ENCODE measurements around the gene NBPF6. TPM values are rescaled to one million over a fixed set of nuclear protein-coding genes. Genes with fewer than 3 reads are reported as not detected.

NBPF6 gene
- total RNA-seq, 1 experiment from 2014 or later: not detected

DNA sequence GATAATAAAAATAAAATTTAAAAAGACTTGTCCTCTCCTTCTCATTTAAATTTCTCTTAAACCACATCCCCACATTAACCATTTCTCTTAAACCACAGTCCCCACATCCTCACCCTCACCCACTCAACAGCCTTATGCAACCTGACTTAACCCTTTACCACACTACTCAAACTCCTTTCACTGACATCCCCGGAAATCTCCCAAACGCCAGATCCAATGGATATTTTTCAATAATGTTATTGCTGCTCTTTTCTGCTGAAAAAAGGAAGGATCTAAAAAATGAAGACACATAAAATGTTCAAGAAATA is 55.6 kb downstream of the NBPF6 start:
- TF ChIP-seq, protein P1, sequence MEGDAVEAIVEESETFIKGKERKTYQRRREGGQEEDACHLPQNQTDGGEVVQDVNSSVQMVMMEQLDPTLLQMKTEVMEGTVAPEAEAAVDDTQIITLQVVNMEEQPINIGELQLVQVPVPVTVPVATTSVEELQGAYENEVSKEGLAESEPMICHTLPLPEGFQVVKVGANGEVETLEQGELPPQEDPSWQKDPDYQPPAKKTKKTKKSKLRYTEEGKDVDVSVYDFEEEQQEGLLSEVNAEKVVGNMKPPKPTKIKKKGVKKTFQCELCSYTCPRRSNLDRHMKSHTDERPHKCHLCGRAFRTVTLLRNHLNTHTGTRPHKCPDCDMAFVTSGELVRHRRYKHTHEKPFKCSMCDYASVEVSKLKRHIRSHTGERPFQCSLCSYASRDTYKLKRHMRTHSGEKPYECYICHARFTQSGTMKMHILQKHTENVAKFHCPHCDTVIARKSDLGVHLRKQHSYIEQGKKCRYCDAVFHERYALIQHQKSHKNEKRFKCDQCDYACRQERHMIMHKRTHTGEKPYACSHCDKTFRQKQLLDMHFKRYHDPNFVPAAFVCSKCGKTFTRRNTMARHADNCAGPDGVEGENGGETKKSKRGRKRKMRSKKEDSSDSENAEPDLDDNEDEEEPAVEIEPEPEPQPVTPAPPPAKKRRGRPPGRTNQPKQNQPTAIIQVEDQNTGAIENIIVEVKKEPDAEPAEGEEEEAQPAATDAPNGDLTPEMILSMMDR (IDR thresholded peaks at IDR 0.05; ENCODE audit: unreplicated experiment): no peak
- CTCF ChIA-PET: interaction anchor here (0.8 to 1.2 kb wide), 3 partner anchors 23 to 139 kb away, joined by 3 to 4 read pairs (median 4); partner anchors contain the start of gene EEIG2

DNA sequence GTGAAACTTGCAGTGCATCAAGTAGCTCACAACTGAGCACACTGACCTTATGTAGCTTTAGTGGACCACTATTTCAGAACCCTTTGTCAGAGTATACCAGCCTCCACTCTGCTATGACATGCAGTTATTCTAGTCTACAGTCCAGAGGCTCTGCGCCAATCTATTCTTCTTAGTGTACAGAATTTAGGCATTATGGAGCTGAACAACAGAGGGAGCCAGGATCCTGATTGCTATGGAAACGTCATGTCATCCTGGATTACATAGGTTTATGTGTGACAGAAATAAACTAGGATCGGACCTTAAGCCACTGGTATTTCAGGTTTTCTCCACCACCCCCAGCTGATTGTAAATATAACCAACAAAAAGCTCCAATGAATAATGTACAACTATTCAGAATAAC is 61.6 kb downstream of the NBPF6 start:
- DNase-seq (ENCODE audit: unreplicated experiment): no peak
- peaks cover 9% of the 10 kb centered on the region for H3K27me3 Mint-ChIP-seq (ENCODE audit: insufficient read depth, unreplicated experiment)
- CTCF ChIA-PET: interaction anchor here (0.5 to 5.7 kb wide), 18 partner anchors 8 to 452 kb away, joined by 3 to 122 read pairs (median 4); partner anchors contain the start of genes CLCC1 and EEIG2
- H3K27ac Mint-ChIP-seq (ENCODE audit: low read depth, unreplicated experiment): no peak overlapping the region
- intact Hi-C loops (cut with micrococcal nuclease): loop anchor here (1.0 to 2.0 kb wide), 6 partner anchors 51 to 601 kb away; partner anchors contain the start of gene STXBP3
- no TSS peak for BruUV-seq (replicated peaks)
- TF ChIP-seq, protein P1 (IDR thresholded peaks at IDR 0.05; ENCODE audit: unreplicated experiment): no peak
- H3K36me3 Mint-ChIP-seq (ENCODE audit: insufficient read depth, unreplicated experiment): no peaks in the 10 kb centered on the region
- POLR2A ChIA-PET: interaction anchor here (1.0 to 1.9 kb wide), 5 partner anchors 9 to 132 kb away, joined by 3 to 6 read pairs (median 3); no protein-coding TSS in a partner anchor
- no peak overlapping the region for H3K4me3 Mint-ChIP-seq (ENCODE audit: unreplicated experiment)
- no peaks in the 10 kb centered on the region for H3K9me3 Mint-ChIP-seq (ENCODE audit: unreplicated experiment)
- H3K4me1 Mint-ChIP-seq (ENCODE audit: insufficient read depth, unreplicated experiment): no peaks in the 10 kb centered on the region

More for the DNA sequence above, 55.6 kb downstream of the NBPF6 start:
- Mint-ChIP-seq H3K4me1 (ENCODE audit: insufficient read depth, unreplicated experiment) (peaks cover 13% of the 10 kb centered on the region), H3K4me3 (ENCODE audit: unreplicated experiment) (no peak overlapping the region), H3K27me3 (ENCODE audit: insufficient read depth, unreplicated experiment) (no peaks in the 10 kb centered on the region), H3K9me3 (ENCODE audit: unreplicated experiment) (no peaks in the 10 kb centered on the region), H3K27ac (ENCODE audit: low read depth, unreplicated experiment) (no peak overlapping the region), H3K36me3 (ENCODE audit: insufficient read depth, unreplicated experiment) (no peaks in the 10 kb centered on the region)
- DNase-seq (ENCODE audit: unreplicated experiment): no peak
- no TSS peak for BruUV-seq (replicated peaks)
- POLR2A ChIA-PET: interaction anchor here (0.6 kb wide), 2 partner anchors 58 to 151 kb away, joined by 3 to 4 read pairs; no protein-coding TSS in a partner anchor
- intact Hi-C loops (cut with micrococcal nuclease): loop anchor here (10.0 kb wide), 1 partner anchor 381 kb away; no protein-coding TSS in a partner anchor

DNA sequence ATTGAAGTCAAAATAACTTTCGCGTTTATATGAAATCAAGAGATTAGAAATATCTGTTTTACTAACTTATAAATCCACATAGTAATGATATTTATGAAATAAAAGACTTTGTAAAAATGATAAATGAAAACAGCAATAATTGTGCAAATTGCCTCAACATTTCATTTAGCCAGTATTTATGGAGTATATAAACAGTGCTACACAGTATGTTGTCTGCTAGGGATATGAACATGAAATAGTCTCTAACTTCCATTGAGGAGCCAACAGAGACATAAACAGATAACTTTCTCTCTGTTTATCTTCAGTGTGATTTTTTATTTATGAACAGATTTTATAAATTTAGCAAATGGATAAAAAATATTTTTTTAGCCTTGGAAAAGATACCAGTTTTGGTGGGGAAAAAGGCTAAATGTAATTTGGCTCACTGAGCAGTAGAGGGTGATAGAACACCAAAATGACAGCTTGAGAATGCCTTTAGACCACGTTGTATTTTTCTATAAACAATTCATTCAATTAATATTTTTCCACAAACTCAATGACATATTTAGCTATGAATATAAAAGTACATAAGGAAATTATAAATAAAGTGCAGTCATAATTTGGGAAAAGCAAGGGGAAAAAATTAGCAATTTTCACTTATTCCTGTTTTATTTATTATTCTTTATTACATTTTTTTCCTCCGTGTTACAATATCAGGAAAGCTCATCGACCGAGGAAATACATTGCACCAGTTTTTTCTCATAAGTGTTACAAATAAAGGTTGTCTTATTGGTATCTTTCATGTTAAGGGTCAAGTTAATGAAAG is 62.3 kb downstream of the NBPF6 start:
- POLR2A ChIA-PET: interaction anchor here (1.0 to 1.9 kb wide), 4 partner anchors 10 to 131 kb away, joined by 3 to 6 read pairs (median 4); no protein-coding TSS in a partner anchor
- DNase-seq (ENCODE audit: unreplicated experiment): peak; percentile 52
- no peak overlapping the region for H3K4me3 Mint-ChIP-seq (ENCODE audit: unreplicated experiment)

More for the DNA sequence above, 62.3 kb downstream of the NBPF6 start:
- Mint-ChIP-seq H3K27ac (ENCODE audit: low read depth, unreplicated experiment) (no peak overlapping the region), H3K27me3 (ENCODE audit: insufficient read depth, unreplicated experiment) (peaks cover 16% of the 10 kb centered on the region), H3K4me1 (ENCODE audit: insufficient read depth, unreplicated experiment) (no peaks in the 10 kb centered on the region), H3K36me3 (ENCODE audit: insufficient read depth, unreplicated experiment) (no peaks in the 10 kb centered on the region), H3K9me3 (ENCODE audit: unreplicated experiment) (no peaks in the 10 kb centered on the region)
- CTCF ChIA-PET: interaction anchor here (0.6 to 5.7 kb wide), 31 partner anchors 8 to 1420 kb away, joined by 3 to 122 read pairs (median 4); partner anchors contain the start of genes CLCC1 and EEIG2
- TF ChIP-seq, protein P1 (IDR thresholded peaks at IDR 0.05; ENCODE audit: unreplicated experiment): peak; percentile 86
- no TSS peak for BruUV-seq (replicated peaks)
- intact Hi-C loops (cut with micrococcal nuclease): loop anchor here (1.0 to 2.0 kb wide), 6 partner anchors 50 to 600 kb away; partner anchors contain the start of gene STXBP3
